Keratinocyte (primary cell): Measurements from ENCODE around the gene CLCN5.

Experiments
- CTCF ChIP-seq, 3 experiments: IDR thresholded peaks in 1 of 3; conservative IDR thresholded peaks in 1 of 3; optimal IDR thresholded peaks in 1 of 3; 2 replicates in 2 of 3; 3 replicates in 1 of 3; pipeline versions ENCODE3 to v1.5.1; 2011; ENCODE audit warnings: low read length in 3 of 3, mild to moderate bottlenecking in 3 of 3, moderate library complexity in 2 of 3, control low read depth in 1 of 3, inconsistent platforms in 1 of 3; ENCODE audit not compliant: insufficient read depth in 2 of 3; ENCODE audit errors: extremely low read depth in 1 of 3
- EZH2 ChIP-seq: IDR thresholded peaks from one replicate; pipeline ENCODE4 v1.6.1; 2012; ENCODE audit warnings: inconsistent platforms, mild to moderate bottlenecking, low read length, moderate library complexity

- TF ChIP-seq CTCF (optimal IDR thresholded peaks at IDR 0.05 in 1 of 3, IDR thresholded peaks at IDR 0.05 in 1 of 3, conservative IDR thresholded peaks at IDR 0.05 in 1 of 3; ENCODE audit: extremely low read depth in 1 of 3, insufficient read depth in 2 of 3, low read length in 3 of 3) (no peak), EZH2 (no peak)
Measured at GRCh38 chrX:49978176-49978575, 55.8 kb downstream of the CLCN5 start.
